ENCODE results near the gene TNNI3K.

The TNNI3K gene

GRCh38 chr1:74504933-74505512 lies 269.8 kb downstream of the TNNI3K start:
- DNase-seq, result peak; percentile 80

- DNase-seq, result peak; percentile 29
These were observed 270.9 kb downstream of the TNNI3K start for GRCh38 chr1:74505928-74506710.

- no peak for DNase-seq
These were observed 273.3 kb downstream of the TNNI3K start for GRCh38 chr1:74508449-74508848.

- DNase-seq, result no peak
These were observed 277.2 kb downstream of the TNNI3K start, which contains the start of gene LRRC53 for GRCh38 chr1:74512170-74512915. LRRC53 (minus strand) TSS chr1:74512611; CDS start chr1:74483349, 29,262 bp downstream.

- DNase-seq, result no peak
These were observed 278.5 kb downstream of the TNNI3K start for GRCh38 chr1:74513411-74514300.

GRCh38 chr1:74517599-74518051 lies 282.4 kb downstream of the TNNI3K start:
- DNase-seq, result no peak

GRCh38 chr1:74522148-74522547 lies 287.0 kb downstream of the TNNI3K start:
- no peak for DNase-seq

GRCh38 chr1:74523873-74524480 lies 288.8 kb downstream of the TNNI3K start:
- no peak for DNase-seq

- DNase-seq, result peak; percentile 73
These were observed 291.5 kb downstream of the TNNI3K start for GRCh38 chr1:74526708-74527107.

- DNase-seq, result no peak
These were observed 292.9 kb downstream of the TNNI3K start for GRCh38 chr1:74528123-74528522.

- no peak for DNase-seq
These were observed 295.7 kb downstream of the TNNI3K start for GRCh38 chr1:74530892-74531291.

- DNase-seq, result no peak
These were observed 296.6 kb downstream of the TNNI3K start for GRCh38 chr1:74531796-74532195.

GRCh38 chr1:74534241-74534640 lies 299.1 kb downstream of the TNNI3K start:
- no peak for DNase-seq

GRCh38 chr1:74545821-74546220 lies 310.6 kb downstream of the TNNI3K start:
- no peak for DNase-seq

GRCh38 chr1:74548961-74549750 lies 314.0 kb downstream of the TNNI3K start:
- no peak for DNase-seq

- DNase-seq, result no peak
These were observed 314.7 kb downstream of the TNNI3K start for GRCh38 chr1:74549932-74550331.

- no peak for DNase-seq
These were observed 335.8 kb downstream of the TNNI3K start for GRCh38 chr1:74570797-74571492.

- DNase-seq, result no peak
These were observed 336.3 kb downstream of the TNNI3K start for GRCh38 chr1:74571493-74571800.

GRCh38 chr1:74571891-74572290 lies 336.7 kb downstream of the TNNI3K start:
- no peak for DNase-seq

GRCh38 chr1:74578101-74578500 lies 342.9 kb downstream of the TNNI3K start:
- no peak for DNase-seq

GRCh38 chr1:74579425-74579824 lies 344.2 kb downstream of the TNNI3K start:
- no peak for DNase-seq

All from NCI-H774 (cell line).